ENCODE data around the gene RAB37.

Gene RAB37

GRCh38 chr17:74782571-74782970 is 45.5 kb downstream of the RAB37 start:
- no peak for DNase-seq

- no peak for DNase-seq
Measured at GRCh38 chr17:74784125-74784810, 47.2 kb downstream of the RAB37 start.

GRCh38 chr17:74785096-74785980 is 48.3 kb downstream of the RAB37 start:
- no peak for DNase-seq

GRCh38 chr17:74785981-74786360 is 48.9 kb downstream of the RAB37 start:
- no peak for DNase-seq

- DNase-seq = no peak
Measured at GRCh38 chr17:74786431-74787055, 49.5 kb downstream of the RAB37 start.

GRCh38 chr17:74790161-74791058 is 53.4 kb downstream of the RAB37 start:
- DNase-seq = no peak

GRCh38 chr17:74792586-74793105 is 55.6 kb downstream of the RAB37 start:
- no peak for DNase-seq

- DNase-seq = no peak
Measured at GRCh38 chr17:74795327-74796020, 58.4 kb downstream of the RAB37 start.

- DNase-seq = no peak
Measured at GRCh38 chr17:74796211-74796610, 59.2 kb downstream of the RAB37 start.

- no peak for DNase-seq
Measured at GRCh38 chr17:74796866-74797265, 59.8 kb downstream of the RAB37 start.
